Left colon (tissue), 2 donors: Measurements from ENCODE around the gene CDCA4. TPM values are rescaled to one million over a fixed set of nuclear protein-coding genes. Genes with fewer than 3 reads are reported as not detected.
"Not testable (repeated sequence)": the region's sequence is repeated elsewhere in the genome, so short reads cannot be mapped to it uniquely, and the experiment has no call there.

Experiments
- ATAC-seq: fragments of 200-7000 bp; cut with Tn5 transposase; one replicate; pipeline ENCODE4 v1.9.1; 2020; ENCODE audit warnings: mild to moderate bottlenecking, moderate library complexity
- DNase-seq, 2 donors: peaks; one replicate each; pipeline ENCODE4 v3.0.0-alpha.2; 2020
- intact Hi-C, 2 donors: fragments of 100-400 bp; cut with DNase I in 1 of 2; cut with micrococcal nuclease in 1 of 2; formaldehyde crosslinking; loops; one replicate each; pipeline versions ENCODE4 v1.11.2 to v1.14.0; 2022; cut with DNase I, micrococcal nuclease
- long read RNA-seq: library from polyadenylated mRNA; unstranded; transcript quantifications from one replicate; pipeline ENCODE4 v2.0.0, GENCODE V29; 2021
- total RNA-seq, 2 donors: library from RNA; stranded (reverse); fragmentation: NEBNext Ultra II Directional; extraction: Animal tissue kit (Norgen Biotek cat#: 25700); gene quantifications; one replicate each; pipeline ENCODE4 v1.2.1, GENCODE V29; 2021
- donor health status: DM: no; HTN: no; CAD: no.
- donor health status: DM: yes; HTN: yes; CAD: no.

CDCA4 gene
- total RNA-seq: 1 to 10 TPM; 5.2 to 6.5 TPM
- long read RNA-seq, transcript CDCA4-201 (2 exons, 2,513 nt): major isoform, 7 of 14 reads
- long read RNA-seq, partial matches to known transcripts: 0 of 14 reads
- long read RNA-seq, other reads (novel, unspliced or antisense): 7 of 14 reads

DNA sequence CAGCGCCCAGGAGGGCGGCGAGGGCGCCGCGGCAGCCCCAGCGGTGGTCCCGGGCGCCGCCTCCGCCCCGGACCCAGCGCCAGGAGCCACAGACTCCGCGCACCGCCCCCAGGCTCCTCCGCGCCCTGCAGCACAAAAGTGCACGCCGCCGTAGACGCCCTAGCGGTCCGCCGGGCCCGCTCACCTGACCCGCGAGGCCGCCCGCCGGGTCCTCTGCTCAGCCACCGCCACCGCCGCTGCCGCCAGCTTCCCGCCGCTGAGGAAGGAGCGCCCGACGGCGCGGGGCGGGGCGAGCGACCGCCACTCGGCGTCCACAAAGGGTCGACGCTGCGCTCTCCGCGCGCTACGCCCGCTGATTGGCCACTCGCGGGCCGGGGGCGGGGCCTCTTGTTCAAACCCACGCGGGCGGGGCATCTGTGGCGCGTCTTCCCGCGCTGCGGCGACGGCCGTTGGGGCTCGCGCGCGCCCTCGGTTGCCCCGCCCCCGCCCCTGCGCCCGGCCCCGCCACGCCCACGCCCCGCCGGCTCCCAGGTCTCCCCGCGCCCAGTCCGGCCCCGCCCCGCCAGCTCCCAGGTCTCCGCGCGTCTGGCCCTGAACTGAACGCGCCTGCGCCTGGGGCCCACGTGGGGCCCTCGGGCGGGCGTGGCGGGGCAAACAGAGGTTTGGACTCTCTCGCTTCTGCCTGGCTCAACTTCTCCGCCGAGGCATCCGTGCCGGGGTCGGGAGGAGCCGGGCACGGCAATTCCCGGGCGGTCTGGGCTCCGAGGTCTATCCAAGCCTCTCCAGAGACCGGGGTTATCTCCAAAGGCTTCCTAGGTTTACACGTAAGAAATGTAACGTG is at the start of gene CDCA4:
TSS of gene CDCA4 (minus strand) at position 269 of the 841 bp plus-strand sequence. CDS start 9,154 bp downstream, outside the sequence.
- ATAC-seq (peak; percentile 89), DNase-seq (peak; percentile 95 to 98)
- intact Hi-C loops: no loop called here

DNA sequence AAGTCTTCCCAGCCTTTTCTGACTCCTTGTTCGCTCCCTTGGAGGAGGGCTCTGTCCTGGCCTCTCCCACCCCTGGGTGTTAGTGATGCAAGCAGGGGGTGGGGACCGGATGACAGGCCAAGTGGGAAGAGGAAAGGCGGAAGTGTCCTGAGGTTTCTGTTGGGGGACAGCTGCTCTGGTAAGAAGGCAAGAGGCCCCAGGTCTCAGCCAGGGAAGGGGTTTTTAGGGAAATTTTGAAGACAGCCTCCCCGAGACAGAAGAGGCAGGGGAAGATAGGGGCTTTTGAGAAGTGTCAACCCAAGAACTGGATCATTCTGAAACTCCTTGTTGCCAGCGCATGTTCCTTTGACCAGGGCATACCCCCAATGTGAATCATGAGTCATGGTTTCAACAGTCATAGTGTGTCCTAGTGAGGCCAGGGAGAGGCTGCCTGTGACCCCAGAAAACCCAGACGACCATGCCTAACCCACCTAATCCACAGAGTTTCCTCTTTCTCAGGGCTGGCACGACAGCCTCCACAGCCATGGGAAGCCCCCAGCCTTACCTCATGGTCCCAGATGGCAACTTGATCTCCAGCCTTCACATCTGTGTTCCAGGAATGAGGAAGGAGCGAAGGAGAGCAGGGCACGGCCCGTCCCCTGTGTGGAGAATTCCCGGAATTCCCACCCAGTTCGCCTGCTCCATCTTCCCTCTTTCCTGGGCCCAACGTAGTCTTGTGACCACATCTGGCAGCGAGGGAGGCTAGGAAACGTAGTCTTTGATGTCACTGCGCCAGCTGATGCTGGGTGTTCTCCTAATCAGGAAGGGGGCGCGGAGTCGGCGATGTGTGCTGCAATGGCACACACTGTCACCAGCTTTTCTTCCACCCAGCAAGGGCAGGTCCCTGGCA is 49.2 kb upstream of the CDCA4 start:
- intact Hi-C loops: no loop called here
- DNase-seq (no peak), ATAC-seq (no peak)

DNA sequence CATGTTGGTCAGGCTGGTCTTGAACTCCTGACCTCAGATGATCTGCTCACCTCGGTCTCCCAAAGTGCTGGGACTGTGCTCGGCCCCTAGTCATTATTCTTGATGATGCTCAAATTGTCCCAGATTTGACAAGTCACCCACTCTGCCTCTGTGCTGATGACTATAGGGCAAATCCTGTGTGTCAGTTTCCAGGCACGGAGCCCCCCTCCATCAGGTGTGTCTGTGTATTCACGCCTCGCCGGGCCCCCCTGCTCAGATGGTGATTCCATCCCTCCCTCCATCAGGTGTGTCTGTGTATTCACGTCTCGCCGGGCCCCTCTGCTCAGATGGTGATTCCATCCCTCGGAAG is 48.6 kb upstream of the CDCA4 start:
- intact Hi-C loops: no loop called here
- no peak for ATAC-seq
- no peak for DNase-seq

DNA sequence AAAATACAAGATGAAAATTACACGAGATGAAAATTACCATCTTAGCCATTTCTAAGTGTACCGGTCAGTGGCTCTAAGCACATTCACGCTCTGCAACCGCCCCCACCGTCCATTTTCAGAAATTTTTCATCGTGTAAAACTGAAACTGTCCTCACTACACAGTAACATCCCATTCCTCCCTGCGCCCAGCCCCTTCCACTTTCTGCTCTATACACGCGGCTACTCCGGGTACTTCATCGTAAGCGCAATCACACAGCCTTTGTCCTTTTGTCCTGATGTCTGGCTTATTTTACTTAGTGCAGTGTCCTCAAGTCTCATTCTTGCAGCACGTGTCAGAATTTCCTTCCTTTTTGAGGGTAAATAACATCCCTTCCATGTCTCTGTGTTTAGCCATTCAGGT is 47.9 kb upstream of the CDCA4 start:
- no peak for DNase-seq
- no peak for ATAC-seq
- intact Hi-C loops: no loop called here

DNA sequence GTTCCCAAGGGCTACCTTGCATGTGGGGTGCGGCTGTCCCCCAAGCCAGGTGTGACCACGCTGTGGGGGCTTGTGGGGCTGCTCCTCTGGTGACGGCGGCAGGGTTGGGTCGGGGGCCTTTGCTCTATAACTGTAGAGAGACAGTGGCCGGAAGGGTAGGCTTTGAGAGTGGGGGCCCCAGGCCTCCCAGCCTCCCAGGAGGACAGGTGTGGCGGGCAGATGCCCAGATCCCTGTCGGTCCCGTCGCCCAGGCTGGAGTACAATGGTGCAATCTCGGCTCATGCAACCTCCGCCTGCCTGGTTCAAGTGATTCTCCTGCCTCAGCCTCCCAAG is 47.1 kb upstream of the CDCA4 start:
- DNase-seq (no peak), ATAC-seq (no peak)
- intact Hi-C loops: no loop called here

DNA sequence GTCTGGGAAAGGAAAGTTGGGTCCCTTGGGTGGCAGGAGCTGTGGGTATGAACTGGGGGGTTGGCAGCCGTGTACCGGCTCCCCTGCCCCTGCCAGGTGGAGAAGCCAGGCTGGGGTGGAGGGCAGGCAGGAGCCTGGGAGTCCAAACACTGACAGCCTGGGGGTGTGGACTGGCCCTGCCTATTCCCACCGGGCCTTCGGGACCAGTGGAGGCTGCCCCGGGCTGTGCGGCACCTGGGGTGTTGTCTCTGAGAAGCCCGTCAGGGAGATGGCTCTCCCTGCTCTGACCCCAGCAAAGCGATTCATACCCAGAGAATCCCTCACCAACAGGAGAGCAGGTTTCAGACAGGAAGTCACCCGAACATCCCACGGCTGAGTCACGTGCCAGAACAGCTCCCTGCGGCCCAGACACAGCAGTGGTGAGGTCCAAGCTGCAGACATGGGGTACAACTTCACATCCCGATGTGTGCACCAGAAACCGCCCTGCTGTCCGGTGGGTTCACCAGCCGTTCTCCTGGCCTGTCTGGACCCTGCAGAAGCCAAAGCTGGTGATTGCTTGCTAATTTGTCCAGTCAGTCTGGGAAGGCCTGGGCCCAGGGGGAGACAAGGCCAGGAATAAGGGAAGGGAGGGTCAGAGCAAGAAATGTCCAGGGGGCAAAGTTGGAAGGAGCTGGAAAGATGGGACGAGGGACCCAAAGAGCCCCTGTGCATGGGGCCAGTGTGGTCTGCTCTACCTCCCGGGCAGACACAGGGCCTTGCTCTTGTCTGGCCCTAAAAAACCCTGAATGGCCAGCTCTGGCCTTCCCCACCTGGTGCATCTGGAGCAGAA is 46.5 kb upstream of the CDCA4 start:
- no peak for DNase-seq
- ATAC-seq: no peak
- intact Hi-C loops: no loop called here

DNA sequence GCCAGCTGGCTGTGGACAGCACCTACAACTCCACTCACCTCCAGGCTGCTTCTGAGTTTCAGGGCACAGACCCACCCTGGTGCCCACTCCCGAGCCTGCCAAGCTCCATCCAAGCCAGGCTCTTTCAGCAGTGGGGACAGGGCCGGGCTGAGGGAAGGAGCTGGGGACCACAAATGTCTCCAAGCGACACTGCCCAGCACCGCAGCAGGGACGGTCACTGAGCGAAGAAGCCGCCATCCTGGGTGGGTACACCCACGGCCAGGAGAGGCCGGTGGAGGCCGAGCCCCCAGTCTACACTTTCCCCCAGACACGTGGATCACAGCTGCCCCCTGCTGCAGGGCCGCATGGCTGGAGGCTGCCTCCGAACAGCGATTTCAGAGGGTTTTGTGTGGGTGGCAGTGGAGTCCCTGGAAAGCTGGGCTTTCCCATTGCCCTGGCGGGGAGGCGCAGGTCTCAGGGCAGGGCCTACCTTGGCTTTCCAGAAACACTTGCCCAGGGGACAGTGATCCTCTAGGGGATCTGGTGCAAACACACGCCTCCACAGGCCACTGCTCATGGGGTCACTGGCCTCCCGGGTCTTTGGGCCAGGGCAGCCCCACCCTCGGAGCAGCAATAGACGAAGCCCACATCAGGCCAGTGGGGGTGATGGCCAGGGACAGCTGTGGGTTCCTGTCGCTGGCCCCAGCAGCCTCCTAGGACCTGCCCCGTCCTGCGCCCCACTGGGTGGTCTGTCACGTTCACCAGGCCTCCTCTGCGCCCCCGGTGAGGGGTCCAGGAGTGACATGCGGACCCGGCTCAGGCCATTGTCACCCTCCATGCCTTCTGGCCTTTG is 45.6 kb upstream of the CDCA4 start:
- ATAC-seq (no peak), DNase-seq (no peak)
- intact Hi-C loops: no loop called here

DNA sequence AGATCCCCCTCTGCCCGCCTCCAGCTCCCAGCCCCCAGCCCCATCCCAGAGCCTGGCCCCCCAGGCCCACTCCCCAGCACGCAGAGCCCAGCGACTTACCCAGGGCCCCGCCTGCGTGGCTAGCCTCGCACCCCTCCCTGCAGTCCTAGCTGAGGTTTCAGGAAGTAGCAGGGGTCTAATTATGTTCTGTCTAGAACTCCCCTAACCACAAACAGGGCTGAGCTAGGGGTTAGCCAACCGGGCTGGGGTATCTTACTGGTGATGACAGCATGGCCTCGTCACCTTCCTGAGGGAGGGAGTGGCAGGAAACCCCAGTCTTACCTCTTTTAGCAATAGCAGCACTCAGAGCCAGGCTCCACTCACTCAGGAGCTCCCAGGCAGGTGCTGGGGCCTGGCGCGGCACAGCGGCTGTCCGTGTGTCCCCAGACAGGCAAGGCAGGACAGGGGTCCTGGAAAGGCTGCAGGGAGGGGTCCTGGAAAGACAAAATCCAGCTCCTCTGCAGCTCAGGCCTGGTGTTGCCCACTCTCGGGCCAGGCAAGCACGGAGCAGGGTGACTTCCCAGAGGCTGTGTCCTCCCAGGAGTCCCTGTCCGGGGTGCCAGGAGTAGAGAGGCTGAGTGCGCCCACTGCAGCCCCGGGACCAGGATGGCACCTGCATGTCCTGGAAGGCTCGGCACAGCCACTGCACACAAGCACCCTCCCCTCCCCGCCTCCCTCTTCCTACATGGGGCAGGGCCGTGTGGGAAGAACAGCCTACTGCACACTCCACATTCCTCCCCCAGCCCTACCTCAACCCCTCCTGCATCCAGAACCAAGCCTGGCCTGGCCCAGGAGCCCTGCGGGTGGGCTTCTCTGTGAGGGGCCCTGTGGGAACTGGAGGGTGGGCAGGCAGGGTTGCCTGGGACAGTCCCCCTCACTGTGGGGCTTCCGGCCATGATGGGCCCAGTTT is 44.7 kb upstream of the CDCA4 start, which contains the start of gene GPR132:
TSS of gene GPR132 (minus strand) at position 151 of the 949 bp plus-strand sequence. CDS start 10,010 bp downstream, outside the sequence.
- DNase-seq: peak; percentile 52 to 73
- intact Hi-C loops: no loop called here
- peak; percentile 56 for ATAC-seq

DNA sequence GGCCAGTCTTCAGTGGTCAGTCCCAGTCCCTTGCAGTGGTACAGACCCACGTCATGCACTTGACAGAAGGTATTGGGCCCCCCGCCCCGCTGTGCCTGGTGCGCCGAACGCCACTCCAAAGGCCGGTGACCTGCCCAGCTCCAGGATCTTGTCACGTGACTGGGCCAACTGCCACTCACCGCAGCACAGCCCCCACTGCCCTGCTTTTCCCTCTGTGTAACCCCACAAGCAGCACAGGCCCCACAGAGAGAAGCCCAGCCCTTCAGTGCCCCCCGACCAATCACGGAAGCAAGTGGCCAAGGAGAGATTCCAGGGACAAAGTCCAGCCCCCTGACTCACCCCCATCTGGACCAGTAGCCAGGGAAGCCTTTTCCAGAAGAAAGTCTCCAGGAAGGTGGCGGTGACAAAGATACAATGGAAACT is 43.8 kb upstream of the CDCA4 start:
- ATAC-seq (peak; percentile 30), DNase-seq (peak in 1 of 2 donors; percentile 54)
- intact Hi-C loops: no loop called here

DNA sequence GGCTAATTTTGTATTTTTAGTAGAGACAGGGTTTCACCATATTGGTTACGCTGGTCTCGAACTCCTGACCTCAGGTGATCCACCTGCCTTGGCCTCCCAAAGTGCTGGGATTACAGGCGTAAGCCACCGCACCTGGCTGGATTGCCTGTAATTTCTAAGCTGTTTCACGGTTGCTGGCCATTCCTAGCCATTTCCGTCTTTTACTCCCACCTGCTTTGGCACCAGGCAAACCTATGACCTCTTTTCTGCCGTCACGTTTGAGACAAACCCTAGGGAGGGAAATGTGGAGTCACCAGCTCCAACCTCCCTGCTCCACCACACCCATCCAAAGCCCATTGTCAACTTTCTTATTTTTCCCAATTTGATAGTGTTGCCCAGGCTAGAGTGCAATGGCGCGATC is 43.1 kb upstream of the CDCA4 start:
- intact Hi-C loops: no loop called here
- DNase-seq: no peak
- no peak for ATAC-seq

DNA sequence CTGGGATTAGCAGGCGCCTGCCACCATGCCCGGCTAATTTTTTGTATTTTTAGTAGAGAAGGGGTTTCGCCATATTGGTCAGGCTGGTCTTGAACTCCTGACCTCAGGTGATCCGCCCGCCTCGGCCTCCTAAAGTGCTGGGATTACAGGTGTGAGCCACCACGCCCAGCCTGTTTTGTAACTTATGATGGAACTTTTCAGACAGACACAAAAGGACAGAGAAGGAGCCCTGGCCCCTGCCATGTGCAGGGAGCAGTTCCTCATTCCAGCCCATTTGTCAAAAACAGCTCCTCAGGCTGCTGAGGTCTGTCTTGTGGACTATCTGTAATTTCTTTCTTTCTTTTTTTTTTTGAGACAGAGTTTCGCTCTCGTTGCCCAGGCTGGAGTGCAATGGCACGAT is 42.6 kb upstream of the CDCA4 start:
- ATAC-seq, DNase-seq, intact Hi-C loops: not testable (repeated sequence)

DNA sequence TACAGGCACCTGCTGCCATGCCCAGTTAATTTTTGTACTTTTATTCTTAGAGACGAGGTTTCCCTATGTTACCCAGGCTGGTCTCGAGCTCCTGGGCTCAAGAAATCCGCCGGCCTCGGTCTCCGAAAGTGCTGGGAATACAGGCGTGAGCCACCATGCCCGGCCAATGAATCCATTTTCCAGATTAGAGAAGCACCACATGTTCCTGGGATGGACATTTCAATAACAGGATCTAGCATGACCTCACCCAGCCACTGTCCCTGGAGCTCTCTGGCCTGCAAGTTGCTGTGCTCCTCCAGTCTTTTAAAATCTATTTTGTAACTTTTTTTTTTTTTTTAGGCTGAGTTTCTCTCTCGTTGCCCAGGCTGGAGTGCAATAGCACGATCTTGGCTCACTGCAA is 42.2 kb upstream of the CDCA4 start:
- no peak for DNase-seq
- intact Hi-C loops: no loop called here
- ATAC-seq: no peak

DNA sequence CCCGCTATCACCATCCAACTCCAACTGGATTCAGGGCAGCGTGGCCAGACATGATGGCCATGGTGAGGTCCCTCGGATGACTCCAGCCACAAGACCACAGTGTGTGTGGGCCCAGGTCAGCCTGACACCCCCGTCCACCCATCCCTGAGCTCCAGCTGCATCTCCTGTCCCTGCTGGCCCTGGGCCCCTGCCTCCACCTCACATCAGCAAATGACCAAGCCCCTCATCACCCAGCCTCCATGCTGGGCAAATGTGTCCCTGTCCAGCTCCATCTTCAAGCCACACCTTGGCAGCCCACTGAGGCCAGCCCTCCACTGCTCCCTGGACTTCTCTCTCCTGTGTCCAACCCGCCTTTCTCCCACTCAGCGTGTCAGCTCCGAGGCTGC is 41.2 kb upstream of the CDCA4 start:
- ATAC-seq: no peak
- intact Hi-C loops: no loop called here
- DNase-seq: no peak

DNA sequence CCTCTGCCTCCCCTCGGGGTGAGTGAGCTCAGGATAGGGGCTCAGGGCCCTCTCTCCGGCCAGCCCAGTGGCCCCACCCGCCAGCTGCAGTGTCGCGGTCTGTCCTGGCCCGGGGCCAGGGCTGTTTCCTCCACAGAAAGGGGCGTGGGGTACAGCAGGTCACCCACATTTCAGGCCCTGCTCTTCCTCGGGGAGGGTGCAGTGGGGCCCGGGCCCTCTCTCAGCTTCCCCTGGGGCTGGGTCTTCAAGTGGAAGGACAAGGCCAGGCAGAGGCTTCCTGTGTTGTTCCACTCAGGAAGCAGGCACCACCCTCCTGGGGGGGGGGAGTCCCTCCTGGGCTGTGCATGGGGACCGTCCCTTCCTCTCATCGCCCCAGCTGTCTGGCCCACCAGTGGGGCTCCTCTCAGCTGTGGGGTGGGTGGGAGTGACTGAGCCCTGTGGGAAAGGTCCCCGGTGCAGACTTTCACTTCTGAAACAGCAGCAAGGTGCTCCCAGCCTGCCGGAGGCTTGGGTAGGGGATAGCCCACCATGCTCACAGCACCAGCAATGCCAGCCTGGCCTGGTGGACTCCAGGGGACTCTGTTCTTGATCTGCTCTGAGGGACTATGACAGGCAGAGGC is 40.7 kb upstream of the CDCA4 start:
- peak; percentile 45 to 64 for DNase-seq
- ATAC-seq: peak; percentile 33
- intact Hi-C loops: no loop called here

DNA sequence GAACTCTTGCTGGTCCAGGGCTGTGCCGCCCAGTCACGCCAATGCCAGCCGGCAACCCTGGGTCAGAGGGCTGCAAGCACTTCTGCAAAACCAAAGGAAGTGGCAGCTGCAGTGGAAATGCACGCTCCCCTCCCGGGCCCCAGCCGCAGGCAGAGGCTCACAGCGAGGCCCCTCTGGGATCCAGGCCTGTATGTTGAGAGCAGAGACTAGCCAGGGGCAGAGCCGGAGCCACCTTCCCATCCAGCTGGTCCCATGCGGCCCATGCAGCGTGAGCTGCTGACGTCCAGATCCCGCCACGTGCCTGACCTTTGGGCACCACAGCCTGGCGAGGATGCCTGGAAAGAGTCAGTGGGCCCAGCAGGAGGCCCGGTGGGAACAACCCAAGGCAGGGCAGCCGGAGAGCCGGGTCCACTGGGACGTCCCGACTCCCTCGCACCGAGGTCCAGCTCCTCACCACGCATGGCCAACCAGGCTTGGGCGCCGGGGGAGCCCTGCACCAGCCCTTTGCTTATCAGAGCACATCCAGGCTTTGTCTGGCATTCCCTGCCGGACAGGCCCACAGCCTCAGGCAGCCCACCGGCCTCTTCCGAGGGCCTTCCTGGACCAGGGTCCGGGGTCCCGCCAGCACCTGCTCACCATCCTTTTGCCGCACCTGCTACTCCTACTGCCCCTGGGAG is 40.0 kb upstream of the CDCA4 start:
- intact Hi-C loops: no loop called here
- DNase-seq: peak in 1 of 2 donors; percentile 58
- ATAC-seq: peak; percentile 31

DNA sequence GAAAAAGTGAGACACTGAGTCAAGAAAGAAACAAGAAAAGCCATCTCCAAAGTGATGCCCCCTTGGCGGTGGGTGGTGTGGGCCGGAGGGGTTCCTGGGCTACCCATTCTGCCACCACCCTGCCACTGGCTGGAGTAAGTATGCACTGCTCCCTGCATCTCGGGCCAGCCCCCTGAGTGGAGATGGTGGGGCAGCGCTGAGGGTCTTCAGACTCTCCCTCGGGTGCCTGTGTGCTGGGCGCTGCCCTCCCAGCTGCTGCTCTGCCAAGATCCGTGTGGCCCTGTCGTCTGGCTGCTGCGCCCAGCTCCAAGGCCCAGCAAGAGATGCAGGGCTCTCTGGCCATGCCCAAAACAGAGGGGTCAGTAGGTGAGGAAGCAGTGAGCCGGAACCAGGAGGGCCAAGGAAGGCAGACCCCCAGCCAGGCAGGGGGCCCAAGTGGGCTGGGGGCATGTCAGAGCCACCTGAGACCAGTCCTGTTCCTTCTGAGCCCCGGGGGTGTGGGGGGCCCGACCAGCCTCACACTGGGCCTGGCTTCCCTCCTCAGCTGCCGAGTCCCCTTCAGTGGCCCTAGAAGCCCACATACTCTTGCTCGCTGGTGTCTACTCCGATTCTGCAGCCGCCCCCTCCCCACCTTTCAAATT is 39.2 kb upstream of the CDCA4 start:
- intact Hi-C loops: no loop called here
- ATAC-seq (no peak), DNase-seq (no peak)
